ENCODE results near the gene MAP3K6.
"Not testable (repeated sequence)": the region's sequence is repeated elsewhere in the genome, so short reads cannot be mapped to it uniquely, and the experiment has no call there.

Gene MAP3K6, protein sequence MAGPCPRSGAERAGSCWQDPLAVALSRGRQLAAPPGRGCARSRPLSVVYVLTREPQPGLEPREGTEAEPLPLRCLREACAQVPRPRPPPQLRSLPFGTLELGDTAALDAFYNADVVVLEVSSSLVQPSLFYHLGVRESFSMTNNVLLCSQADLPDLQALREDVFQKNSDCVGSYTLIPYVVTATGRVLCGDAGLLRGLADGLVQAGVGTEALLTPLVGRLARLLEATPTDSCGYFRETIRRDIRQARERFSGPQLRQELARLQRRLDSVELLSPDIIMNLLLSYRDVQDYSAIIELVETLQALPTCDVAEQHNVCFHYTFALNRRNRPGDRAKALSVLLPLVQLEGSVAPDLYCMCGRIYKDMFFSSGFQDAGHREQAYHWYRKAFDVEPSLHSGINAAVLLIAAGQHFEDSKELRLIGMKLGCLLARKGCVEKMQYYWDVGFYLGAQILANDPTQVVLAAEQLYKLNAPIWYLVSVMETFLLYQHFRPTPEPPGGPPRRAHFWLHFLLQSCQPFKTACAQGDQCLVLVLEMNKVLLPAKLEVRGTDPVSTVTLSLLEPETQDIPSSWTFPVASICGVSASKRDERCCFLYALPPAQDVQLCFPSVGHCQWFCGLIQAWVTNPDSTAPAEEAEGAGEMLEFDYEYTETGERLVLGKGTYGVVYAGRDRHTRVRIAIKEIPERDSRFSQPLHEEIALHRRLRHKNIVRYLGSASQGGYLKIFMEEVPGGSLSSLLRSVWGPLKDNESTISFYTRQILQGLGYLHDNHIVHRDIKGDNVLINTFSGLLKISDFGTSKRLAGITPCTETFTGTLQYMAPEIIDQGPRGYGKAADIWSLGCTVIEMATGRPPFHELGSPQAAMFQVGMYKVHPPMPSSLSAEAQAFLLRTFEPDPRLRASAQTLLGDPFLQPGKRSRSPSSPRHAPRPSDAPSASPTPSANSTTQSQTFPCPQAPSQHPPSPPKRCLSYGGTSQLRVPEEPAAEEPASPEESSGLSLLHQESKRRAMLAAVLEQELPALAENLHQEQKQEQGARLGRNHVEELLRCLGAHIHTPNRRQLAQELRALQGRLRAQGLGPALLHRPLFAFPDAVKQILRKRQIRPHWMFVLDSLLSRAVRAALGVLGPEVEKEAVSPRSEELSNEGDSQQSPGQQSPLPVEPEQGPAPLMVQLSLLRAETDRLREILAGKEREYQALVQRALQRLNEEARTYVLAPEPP (N-terminal part only)

DNA sequence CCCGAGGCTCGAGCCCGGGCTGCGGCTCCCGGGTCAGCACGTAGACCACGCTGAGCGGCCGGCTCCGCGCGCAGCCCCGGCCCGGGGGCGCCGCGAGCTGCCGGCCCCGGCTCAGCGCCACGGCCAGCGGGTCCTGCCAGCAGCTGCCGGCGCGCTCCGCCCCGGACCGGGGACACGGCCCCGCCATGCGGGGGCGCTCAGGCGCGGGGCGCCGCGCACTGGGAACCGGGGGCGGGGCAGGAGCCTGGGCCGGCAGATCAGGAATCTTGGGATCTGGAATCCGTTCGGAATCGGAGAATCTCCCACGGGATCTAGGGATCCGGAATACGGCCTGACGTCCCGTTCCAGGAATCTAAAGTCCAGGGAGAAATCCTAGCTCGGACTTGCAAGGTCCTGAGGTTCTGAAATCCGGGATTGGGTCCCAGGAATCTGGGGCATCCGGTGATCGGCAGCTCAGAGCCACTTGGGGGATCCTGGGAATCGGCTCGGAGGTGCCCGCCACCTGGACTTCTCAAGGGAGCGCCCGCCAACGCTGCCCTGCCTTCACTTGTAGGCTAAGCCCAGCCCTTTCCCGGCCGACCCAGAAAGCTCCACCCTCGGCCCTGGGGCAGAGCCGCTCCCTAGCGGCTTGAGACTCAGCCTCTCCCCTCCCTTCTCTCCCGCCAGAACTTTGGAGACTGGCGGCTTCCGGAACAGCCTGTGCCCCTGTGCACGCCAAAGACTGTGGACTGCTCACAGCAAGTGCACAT, at the start of gene MAP3K6:
Gene MAP3K6, minus strand, starts transcription at position 551 of the 749 bp plus-strand sequence. Its CDS starts 364 bp downstream, at position 187.
- DNase-seq = peak; percentile 38

DNA sequence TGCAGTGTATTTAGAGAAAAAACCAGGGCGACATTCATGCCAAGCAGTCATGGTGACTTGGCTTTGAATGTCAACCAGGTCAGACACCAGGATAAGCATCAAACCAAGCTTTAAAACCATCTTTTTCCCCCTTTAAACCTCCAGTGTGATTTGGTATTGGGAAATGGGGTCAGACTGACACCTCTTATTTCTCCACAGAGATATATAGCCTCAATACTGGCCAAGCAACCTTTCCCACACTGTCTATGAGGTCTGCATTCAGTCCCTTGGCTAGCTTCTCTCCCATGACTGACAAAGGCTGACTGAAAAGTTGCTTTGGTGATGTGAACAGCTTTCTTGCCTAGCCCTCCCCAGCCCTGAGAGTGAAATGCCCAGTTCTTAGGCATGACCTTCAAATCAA, 47.3 kb upstream of the MAP3K6 start:
- no peak for DNase-seq

DNA sequence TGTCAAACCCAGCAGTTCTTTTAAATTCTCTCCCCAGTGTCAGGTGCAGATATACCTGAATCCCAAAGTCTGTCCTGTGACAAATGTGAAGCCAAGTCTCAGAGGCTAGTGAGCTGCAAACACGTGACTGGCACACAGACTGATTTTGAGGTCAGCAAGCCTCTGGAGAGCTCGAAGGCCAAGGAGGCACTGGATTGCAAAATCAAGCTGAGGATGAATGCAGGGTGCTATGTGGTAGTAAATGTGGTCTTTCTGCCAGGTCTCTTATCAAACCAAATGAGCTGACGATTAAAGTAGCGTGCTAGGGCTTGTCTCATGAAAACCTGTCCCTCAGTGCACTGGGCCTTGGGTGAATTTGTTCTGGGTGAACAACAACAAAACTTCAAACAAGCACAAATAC, 46.2 kb upstream of the MAP3K6 start:
- DNase-seq = no peak

DNA sequence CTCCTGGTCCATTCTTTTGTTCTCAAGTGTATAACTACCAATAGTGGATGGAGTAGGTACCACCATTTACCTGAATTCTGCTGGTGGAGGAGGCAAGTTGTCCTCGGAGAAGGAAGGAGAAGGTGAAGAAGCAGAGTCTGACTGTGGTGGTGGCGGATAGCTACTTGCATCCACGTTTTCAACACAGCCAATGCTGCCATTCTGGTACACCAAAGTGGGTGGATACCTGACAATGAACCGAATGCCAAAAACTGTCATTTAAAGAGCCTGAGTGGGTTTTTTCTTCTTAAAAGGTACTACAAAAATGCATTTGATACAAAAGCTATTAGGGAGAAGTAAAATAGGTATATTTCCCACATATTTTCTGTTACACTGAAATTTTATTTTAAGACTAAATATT, 45.7 kb upstream of the MAP3K6 start:
- DNase-seq = no peak

DNA sequence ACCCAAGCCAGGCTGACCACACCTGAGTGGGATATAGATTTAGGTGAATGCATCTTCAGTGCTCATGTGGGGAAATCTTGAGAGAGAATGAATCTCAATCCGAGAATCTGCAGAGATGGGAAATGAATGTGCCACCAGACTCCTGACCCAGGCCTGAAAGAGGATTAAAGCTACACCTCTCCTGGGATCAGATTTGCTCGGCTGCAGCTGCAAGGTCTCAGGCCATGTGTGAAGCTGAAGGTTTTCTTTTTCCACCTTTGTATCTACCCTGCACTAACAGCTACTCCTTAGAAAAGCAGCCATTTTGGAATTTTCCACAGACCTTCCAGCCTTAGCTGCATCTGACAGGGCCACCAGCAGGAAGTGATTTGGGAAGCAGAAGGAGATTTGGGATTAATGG, 43.9 kb upstream of the MAP3K6 start:
- DNase-seq = no peak

DNA sequence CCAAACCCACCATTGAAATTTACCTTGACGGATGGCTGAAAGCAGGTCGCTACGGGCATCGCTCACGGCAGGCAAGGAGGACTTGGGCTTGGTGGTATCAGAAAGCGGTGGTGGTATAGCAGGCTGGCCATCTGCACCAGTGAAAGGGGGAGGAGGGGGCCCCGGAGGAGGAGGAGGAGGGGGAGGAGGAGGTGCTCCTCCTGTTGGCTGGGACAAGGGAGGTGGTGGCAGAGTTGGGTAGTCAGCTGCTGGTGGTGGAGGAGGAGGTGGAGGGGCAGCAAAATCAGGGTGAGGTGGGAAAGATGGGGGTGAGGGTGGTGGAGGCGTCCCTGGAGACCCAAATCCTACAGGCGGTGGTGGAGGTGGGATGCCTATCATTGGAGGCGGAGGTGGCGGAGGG, 42.9 kb upstream of the MAP3K6 start:
- DNase-seq = no peak

DNA sequence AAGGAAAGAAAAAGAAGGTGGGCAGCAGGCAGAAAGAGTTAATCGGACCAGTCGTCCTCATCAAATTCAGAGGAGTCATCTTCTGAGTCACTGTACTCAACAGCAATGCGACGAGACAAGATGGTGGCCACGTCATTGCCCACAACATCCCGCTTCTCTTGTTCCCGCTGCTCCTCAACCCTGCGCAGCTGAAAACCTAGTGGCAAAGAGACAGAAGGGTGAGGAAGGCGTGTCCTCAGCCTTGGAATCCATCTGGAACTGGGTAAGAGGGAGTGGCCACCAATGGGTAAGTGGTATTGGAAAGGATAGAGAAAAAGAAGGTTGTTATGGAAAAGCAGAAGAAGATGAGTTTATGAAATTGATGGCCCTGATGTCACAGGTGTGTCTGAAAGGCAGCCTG, 41.4 kb upstream of the MAP3K6 start:
- DNase-seq = no peak

DNA sequence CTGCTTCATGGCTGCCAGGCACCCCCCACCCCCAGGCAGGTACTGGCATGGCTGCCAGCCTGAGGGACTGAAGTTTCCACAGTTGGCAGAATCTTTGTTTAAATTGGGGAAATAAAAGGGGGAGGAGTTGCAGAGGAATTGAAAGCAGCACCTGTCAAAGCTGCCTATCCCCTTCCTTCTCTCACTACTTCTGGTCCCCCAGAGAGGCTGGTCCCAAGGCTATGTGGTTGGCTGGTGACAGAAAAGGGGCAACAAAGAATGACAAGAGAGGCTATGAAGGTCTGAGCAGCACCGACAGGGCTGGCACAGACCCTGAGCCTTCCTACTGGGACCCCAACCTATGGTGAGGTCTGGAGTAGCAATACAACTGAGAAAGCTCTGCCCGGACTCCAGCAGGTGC, 40.0 kb upstream of the MAP3K6 start:
- DNase-seq = not testable (repeated sequence)

DNA sequence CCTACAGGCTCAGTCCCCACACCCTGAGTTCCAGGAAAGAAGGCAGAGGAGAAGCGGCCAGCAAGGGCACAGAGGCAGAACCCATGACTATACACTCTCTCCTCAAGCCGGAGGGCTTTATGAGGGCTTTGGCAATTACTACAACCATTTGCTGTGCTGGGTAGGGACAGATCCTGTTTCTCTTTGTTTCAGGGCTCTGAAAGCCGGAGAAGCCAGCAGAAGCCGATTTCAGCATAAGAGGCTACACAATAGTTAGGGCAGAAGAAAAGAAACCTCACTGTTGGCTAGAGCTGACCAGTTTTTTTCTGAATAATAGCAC, 39.6 kb upstream of the MAP3K6 start:
- no peak for DNase-seq

DNA sequence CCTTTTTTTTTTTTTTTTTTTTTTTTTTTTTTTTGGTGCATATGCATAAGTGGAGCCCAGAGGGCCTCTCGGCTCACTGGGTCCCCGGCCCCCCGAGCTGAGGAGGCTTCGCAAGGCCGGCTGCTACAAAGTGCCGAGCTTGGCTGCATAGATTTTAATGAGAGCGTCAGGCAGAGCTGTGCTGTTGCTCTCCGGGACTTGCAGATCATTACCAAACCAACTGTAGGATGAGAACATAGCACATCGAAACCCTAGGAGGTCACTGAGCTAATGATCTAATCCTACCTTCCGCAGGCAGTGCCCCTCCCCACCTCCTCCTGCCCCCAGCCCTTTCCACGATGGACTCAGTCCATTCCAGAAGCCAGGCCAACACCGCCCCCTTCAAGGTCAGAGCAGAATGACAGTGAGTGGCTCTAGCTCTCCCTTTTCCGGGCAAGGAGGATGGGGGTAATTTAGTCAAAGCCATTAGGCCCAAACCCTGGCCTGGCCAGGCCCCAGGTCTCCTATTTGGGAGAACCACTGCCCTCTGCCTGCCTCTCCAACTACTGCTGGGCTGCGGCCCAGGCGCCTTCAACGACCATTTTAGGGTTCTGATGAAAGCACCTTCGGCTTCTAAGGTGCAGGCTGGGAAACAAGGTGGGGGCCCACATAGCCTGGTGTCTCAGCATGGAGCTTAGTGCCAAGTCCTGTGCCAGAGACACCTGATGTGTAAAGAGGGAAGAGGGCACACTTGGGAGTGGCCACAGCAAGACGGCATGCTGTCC, 39.0 kb upstream of the MAP3K6 start:
- not testable (repeated sequence) for DNase-seq

DNA sequence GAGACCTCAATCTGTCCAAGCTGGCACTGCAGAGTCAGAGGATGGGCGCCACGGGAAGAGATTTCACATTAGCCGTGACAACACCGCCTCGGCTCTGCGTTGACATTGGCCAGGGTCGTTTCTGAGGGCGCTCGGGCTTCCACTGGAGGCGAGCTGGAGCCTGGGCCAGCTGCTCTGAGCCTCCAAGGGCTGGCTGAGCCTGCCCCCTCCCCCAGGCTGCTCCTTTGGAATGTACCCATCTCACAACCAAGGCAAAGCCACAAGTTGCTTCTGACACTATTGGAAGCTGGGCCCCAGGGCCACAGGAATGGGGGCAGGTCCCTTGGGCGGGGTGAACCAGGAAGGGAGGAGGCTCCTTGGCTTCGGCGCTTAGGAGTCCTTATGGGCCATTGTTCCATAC, 38.3 kb upstream of the MAP3K6 start:
- no peak for DNase-seq

DNA sequence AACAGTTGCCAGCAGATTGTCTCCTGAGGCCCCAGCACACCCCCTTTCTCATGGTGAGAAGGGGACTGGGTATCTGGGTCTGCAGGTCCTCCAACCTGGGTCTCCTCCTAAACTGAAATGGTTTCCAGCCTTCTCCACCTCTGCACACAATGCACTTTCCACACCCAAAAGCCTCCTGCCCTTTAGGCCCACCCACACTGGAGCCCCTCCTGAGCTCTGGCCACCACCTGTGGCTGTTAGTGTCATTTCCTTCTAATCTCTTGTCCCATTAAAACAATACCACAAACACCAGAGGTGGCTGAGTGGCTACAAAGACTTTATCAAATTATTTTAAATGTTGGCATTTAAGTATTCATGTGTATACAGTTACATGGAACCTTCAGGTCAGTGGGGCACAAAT, 37.2 kb upstream of the MAP3K6 start:
- no peak for DNase-seq

DNA sequence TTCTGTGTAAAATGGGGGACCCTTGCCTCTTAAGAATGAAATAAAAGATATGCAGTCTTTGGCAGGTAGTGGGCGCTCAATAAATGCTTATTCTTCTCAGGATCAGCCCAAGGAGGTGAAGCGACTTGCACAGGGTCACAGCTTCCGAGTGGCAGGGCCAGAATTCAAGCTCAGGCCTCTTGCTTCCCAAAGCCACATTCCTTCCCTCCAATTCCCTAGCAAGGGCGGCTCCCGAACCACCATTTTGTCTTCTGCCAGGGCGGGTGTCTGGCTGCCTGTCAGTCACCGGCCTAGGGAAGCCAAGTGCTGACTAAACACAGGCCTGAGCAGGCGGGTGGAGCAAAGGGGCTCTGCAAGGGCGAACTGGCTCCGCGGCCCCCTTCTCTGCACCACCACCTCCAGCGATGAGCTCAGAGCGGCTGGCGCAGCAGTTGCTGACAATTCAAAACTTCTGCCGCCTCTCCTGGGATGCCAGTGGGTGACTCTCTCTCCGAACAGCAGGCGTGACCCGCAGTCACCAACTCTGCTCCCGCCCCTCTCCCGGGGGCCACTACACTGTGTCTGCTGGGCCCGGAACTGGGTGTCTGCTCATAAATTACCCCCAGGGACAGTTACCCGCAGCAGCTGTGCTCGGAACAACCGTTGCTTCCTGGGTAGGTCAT, 36.4 kb upstream of the MAP3K6 start:
- DNase-seq = peak; percentile 25

DNA sequence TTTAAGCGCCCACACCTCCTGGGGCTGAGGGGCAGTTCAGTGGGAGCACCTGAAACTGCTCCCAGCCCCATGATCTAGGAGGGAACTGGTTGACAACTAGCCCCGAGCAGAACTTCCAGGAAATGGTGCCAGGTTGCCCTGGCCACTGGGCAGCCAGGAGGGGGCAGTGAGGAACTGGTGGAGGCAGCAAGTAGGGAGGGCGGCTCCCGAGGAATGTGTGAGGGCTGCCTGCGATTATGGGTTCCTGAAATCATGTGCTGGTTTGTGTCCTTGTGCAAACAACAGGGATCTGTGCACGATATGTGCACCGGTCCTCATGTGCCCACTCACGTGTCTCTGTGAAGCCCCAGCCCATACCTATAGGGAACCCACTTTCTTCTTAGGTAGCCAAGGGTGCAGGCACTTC, 35.6 kb upstream of the MAP3K6 start:
- peak; percentile 22 for DNase-seq

DNA sequence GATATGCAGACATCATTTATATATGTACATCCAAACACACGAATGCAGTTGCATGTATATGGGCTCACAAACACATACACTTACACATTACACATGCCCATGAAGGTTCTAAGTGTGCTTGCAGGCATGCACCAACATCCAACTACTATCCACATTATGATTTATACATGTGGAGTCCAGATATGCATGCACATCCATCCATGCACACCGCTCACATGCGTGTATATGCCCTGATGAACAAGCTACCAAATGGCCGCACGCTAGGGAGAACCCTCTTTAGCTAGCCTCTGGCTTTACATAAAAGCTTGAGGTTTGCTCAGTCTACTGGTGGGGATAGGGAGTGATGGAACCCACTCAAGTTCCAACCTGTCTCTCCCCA, 34.2 kb upstream of the MAP3K6 start:
- DNase-seq = no peak

DNA sequence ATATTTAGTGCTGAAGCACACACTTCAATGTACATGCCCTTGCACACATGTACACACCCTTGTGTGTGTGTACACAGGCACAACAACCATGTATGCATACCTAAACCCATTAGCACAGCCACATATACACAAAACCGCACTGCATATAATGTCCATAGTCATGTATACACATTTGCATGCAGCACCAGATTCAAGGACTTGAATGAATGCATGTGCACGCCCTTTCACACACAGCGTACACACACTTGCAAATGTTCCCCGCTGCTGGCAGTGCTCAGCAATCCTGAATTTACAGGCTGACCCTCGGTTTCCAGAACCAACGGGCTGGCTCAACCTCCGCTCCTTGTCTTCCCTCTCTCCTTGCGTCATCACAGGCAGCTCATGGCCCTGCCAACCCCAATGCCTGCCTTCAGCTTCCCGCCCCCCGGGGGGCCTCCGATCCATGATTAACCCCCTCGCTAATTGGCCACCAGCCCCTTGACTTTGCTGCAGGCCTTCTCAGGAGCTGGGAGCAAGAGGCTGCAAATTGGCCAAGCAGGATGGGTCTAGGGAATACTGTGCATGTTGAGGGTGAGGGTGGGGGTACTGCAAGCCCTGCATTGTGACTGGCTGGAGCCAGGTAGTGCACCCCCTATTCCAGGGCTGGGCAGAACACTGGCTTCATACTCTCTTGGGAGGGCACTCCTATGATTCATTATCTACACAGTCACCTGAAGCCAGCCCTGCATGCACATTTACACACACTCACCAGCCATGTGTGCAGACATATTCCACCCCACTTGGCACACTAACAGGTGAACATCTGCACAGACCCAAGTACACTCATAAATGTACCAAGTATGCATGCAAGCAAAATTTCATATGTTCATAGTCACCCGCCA, 33.6 kb upstream of the MAP3K6 start:
- DNase-seq = no peak

DNA sequence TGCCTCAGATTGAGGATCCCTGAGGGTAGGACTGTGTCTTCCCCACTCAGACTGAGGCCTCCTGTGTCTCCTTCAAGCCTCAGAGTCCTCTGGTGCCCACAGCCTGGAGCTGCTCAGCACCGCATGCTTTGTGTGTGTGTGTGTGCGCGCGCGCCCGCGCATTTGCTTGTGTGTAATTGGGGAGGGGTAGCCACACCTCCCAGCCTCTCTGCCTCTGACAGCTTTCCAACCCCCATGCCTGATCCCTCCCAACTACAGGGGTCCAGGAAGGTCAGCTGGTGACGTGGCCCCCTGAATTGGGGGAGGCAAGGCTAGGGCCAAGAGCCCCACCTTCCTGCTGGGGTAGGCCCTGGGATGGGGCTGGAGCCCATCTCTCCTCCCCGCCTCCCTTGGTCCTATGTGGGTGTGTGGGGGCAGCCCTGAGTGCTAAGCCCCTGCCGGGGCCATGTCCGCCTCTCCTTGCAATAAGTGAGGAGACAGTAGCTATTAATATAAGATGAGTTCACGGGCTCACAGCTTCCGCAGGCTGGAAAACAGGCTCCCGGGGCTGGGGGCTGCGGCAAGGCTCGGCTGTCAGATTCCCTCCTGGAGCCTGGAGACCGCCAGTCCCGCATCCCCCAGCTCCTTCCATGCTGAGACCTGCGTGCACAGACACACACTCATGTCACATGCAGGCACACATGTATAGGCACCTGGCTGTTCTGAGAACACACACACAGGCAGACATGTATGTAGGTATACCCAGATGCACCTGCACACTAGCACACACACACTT, 32.7 kb upstream of the MAP3K6 start:
- no peak for DNase-seq

DNA sequence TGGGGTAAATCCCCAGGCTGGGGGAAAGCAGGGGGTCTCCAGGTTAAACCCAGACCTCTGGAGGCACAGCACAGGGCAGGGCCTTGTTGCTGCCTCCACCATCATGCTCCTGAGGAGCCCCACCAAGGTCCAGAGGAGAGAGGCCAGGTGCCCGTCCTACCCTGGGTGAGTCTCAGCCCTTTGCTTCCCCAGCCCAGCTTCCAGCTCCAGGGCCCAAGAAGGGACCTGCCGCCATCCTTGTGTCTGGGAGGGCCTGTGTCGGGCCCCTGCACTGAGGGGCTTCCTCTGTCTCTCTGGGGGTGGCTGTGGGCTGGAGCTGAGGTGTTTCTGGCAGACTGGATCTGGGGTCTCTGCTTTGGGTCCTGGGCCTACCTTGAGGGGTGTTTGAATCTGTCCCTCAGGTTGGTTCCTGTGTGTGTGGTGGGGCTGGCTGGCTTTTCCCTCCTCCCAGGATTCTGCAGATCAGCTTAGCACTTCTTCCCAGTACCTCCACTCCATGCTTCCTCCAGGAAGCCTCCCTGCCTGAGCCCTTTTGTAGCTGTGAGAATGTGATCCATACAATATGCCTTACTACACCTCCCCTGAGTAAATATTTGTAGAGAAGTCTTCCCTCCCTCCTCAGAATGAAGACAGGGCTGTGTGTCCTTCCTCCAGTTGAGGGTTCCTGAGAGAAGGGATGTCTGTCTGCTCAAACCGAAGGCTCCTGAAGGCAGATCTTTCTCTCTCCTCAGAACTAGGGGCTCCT, 31.8 kb upstream of the MAP3K6 start:
- DNase-seq = no peak

DNA sequence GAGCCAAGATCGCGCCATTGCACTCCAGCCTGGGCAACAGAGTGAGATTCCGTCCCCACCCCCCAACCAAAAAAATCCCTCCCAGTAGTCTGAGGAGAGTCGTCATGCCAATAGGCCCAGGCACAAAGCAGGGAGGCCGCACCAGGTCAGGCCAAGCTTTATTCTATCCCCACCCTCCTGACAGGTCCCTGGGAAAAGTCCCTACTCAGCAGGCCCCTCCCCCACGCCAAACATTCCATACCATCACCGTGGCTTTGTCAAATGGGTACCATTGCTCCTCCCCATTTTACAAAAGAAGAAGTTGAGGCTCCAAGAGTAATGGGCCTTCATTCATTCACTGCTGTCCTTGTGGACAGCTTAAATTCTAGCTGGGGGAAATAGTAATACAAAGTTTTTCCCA, 31.0 kb upstream of the MAP3K6 start:
- DNase-seq = no peak
